H9 (cell line): Measurements from ENCODE around the gene SPATS2. TPM values are rescaled to one million over a fixed set of nuclear protein-coding genes. Genes with fewer than 3 reads are reported as not detected.

Source experiments
- DNase-seq: peaks from one replicate; pipeline ENCODE4 v3.0.0-alpha.2; 2017
- H2AFZ ChIP-seq: one replicate; pipeline ENCODE4 v1.6.1; 2013; ENCODE audit warnings: mild to moderate bottlenecking, low read length, control low read depth, moderate library complexity
- H2AK5ac ChIP-seq: 2 replicates; pipeline ENCODE4 v1.6.1; 2013; ENCODE audit warnings: low read length, control low read depth, mixed read lengths; ENCODE audit not compliant: insufficient read length
- H2BK120ac ChIP-seq: one replicate; pipeline ENCODE4 v1.6.1; 2013; ENCODE audit warnings: low read depth, mild to moderate bottlenecking, low read length, control low read depth, inconsistent platforms; ENCODE audit not compliant: poor library complexity, severe bottlenecking
- H2BK12ac ChIP-seq: 2 replicates; pipeline ENCODE4 v1.6.1; 2013; ENCODE audit warnings: low read length, control low read depth, mixed read lengths, low read depth; ENCODE audit not compliant: insufficient read length
- H2BK15ac ChIP-seq: 2 replicates; pipeline ENCODE4 v1.6.1; 2013; ENCODE audit warnings: low read depth, low read length, control low read depth
- H2BK20ac ChIP-seq: one replicate; pipeline ENCODE4 v1.6.1; 2013; ENCODE audit warnings: low read depth, mild to moderate bottlenecking, low read length, control low read depth, inconsistent platforms; ENCODE audit not compliant: poor library complexity, severe bottlenecking
- H2BK5ac ChIP-seq: 2 replicates; pipeline ENCODE4 v1.6.1; 2013; ENCODE audit warnings: low read length, control low read depth, mixed read lengths; ENCODE audit not compliant: insufficient read length
- H3K14ac ChIP-seq: 2 replicates; pipeline ENCODE4 v1.6.1; 2013; ENCODE audit warnings: low read length, control low read depth; ENCODE audit not compliant: insufficient read depth
- H3K18ac ChIP-seq: 2 replicates; pipeline ENCODE4 v1.6.1; 2013; ENCODE audit warnings: low read depth, mild to moderate bottlenecking, mixed read lengths, low read length, control low read depth; ENCODE audit not compliant: insufficient read length
- H3K23ac ChIP-seq: 2 replicates; pipeline ENCODE4 v1.6.1; 2013; ENCODE audit warnings: low read length, control low read depth, mixed read lengths, low read depth; ENCODE audit not compliant: insufficient read length
- H3K23me2 ChIP-seq: 2 replicates; pipeline ENCODE4 v1.6.1; 2013; ENCODE audit warnings: low read depth, mild to moderate bottlenecking, mixed read lengths, low read length, control low read depth; ENCODE audit not compliant: insufficient read length, poor library complexity, severe bottlenecking
- H3K27ac ChIP-seq: 2 replicates; pipeline ENCODE4 v1.5.1; 2013; ENCODE audit warnings: low read length, control low read depth, mixed read lengths, low read depth; ENCODE audit not compliant: insufficient read length
- H3K27me3 ChIP-seq: 2 replicates; pipeline ENCODE4 v1.6.1; 2013; ENCODE audit warnings: low read length, control low read depth, inconsistent platforms; ENCODE audit not compliant: insufficient read depth
- H3K4ac ChIP-seq: 2 replicates; pipeline ENCODE4 v1.6.1; 2013; ENCODE audit warnings: low read depth, mild to moderate bottlenecking, control low read depth, inconsistent platforms, low read length, moderate library complexity
- H3K4me1 ChIP-seq: 2 replicates; pipeline ENCODE4 v1.6.1; 2013; ENCODE audit warnings: low read length, control low read depth, inconsistent platforms; ENCODE audit not compliant: insufficient read depth
- H3K4me2 ChIP-seq: 2 replicates; pipeline ENCODE4 v1.6.1; 2013; ENCODE audit warnings: low read length, control low read depth, mixed read lengths; ENCODE audit not compliant: insufficient read length, insufficient read depth
- H3K56ac ChIP-seq: 2 replicates; pipeline ENCODE4 v1.6.1; 2013; ENCODE audit warnings: low read depth, mild to moderate bottlenecking, mixed read lengths, low read length, control low read depth; ENCODE audit not compliant: insufficient read length
- H3K79me1 ChIP-seq: 2 replicates; pipeline ENCODE4 v1.6.1; 2013; ENCODE audit warnings: low read depth, mild to moderate bottlenecking, moderate library complexity, low read length, control low read depth, inconsistent platforms; ENCODE audit not compliant: insufficient read depth, poor library complexity, severe bottlenecking
- H3K79me2 ChIP-seq: 2 replicates; pipeline ENCODE4 v1.6.1; 2013; ENCODE audit warnings: low read length, control low read depth, inconsistent platforms; ENCODE audit not compliant: insufficient read depth
- H3K9ac ChIP-seq: 2 replicates; pipeline ENCODE4 v1.6.1; 2013; ENCODE audit warnings: low read length, control low read depth, mixed read lengths; ENCODE audit not compliant: insufficient read length; ENCODE audit errors: extremely low read depth
- H3K9me3 ChIP-seq: one replicate; pipeline ENCODE4 v1.6.1; 2013; ENCODE audit warnings: low read depth, low read length, inconsistent platforms; ENCODE audit not compliant: control insufficient read depth
- H3T11ph ChIP-seq: one replicate; pipeline ENCODE4 v1.6.1; 2013; ENCODE audit warnings: mild to moderate bottlenecking, low read length, control low read depth, inconsistent platforms
- H4K20me1 ChIP-seq: one replicate; pipeline ENCODE4 v1.6.1; 2013; ENCODE audit not compliant: control insufficient read depth, insufficient read length, insufficient read depth
- H4K5ac ChIP-seq: 2 replicates; pipeline ENCODE4 v1.6.1; 2013; ENCODE audit warnings: low read depth, mild to moderate bottlenecking, mixed read lengths, low read length, control low read depth; ENCODE audit not compliant: insufficient read length
- H4K8ac ChIP-seq: replicated peaks from 2 replicates; pipeline ENCODE4 v1.6.1; 2013; ENCODE audit warnings: low read length, control low read depth, mixed read lengths, low read depth; ENCODE audit not compliant: insufficient read length
- H4K91ac ChIP-seq: 2 replicates; pipeline ENCODE4 v1.6.1; 2013; ENCODE audit warnings: low read depth, mild to moderate bottlenecking, moderate library complexity, mixed read lengths, low read length, control low read depth; ENCODE audit not compliant: insufficient read length
- H3K27ac Mint-ChIP-seq, 3 experiments: 2 replicates in 2 of 3; 3 replicates in 1 of 3; pipeline ENCODE4 v1.8.0; 2020 to 2021; ENCODE audit warnings: mixed read lengths in 3 of 3, mild to moderate bottlenecking in 1 of 3, moderate library complexity in 1 of 3
- H3K27me3 Mint-ChIP-seq: 2 replicates; pipeline ENCODE4 v1.8.0; 2021; ENCODE audit warnings: low read depth, mild to moderate bottlenecking, moderate library complexity, mixed read lengths
- H3K36me3 Mint-ChIP-seq, 3 experiments: 2 replicates in 2 of 3; 3 replicates in 1 of 3; pipeline ENCODE4 v1.8.0; 2020 to 2021; ENCODE audit warnings: low read depth in 3 of 3, mixed read lengths in 3 of 3; ENCODE audit not compliant: insufficient read depth in 1 of 3
- H3K4me1 Mint-ChIP-seq, 2 experiments: 2 replicates each; pipeline ENCODE4 v1.8.0; 2020; ENCODE audit warnings: mixed read lengths in 2 of 2
- H3K4me3 Mint-ChIP-seq, 2 experiments: 2 replicates in 1 of 2; 3 replicates in 1 of 2; pipeline ENCODE4 v1.8.0; 2020 to 2021; ENCODE audit warnings: mild to moderate bottlenecking in 2 of 2, mixed read lengths in 2 of 2, moderate library complexity in 1 of 2
- H3K9me3 Mint-ChIP-seq, 2 experiments: 2 replicates in 1 of 2; 3 replicates in 1 of 2; pipeline ENCODE4 v1.8.0; 2020; ENCODE audit warnings: mild to moderate bottlenecking in 2 of 2, mixed read lengths in 2 of 2, moderate library complexity in 1 of 2
- WGBS: extraction: QIAGEN DNeasy Blood & Tissue Kit; methylation state at CpG from one replicate; pipeline ENCODE4 v1.1.7; 2013; ENCODE audit warnings: missing lambda C conversion rate, low lambda C conversion rate, mixed read lengths; ENCODE audit not compliant: insufficient read length; ENCODE audit errors: extremely low coverage; 5-methylcytosine and 5-hydroxymethylcytosine counted together
- total RNA-seq: library from RNA; stranded (reverse); gene quantifications from 2 replicates; pipeline ENCODE4 v1.2.1, GENCODE V29; 2021
- TF ChIP-seq, protein P1 (sequence below): fragments of 200-600 bp; sonication (generic); conservative IDR thresholded peaks from 3 replicates; pipeline ENCODE4 v1.8.0; 2021; ENCODE audit warnings: antibody characterized with exemption, mild to moderate bottlenecking

The SPATS2 gene
- total RNA-seq, 1 experiment from 2014 or later = 17.1 TPM

DNA sequence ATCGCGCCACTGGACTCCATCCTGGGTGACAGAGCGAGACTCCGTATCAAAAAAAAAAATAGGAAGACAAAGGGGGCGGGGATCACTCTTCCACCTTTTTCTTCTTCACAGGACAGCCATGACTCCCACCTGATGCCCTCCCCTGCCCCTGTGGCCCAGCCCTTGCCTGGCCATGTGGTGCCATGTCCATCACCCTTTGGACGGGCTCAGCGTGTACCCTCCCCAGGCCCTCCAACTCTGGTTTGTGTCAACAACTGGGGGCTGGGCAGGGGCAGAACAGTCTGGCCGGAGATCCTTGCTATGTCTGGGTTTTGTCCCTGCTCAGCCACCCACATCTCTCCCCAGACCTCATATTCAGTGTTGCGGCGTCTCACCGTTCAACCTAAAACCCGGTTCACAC is 38.4 kb upstream of the SPATS2 start:
- no peak overlapping the region for H3K4me2 ChIP-seq
- H2BK5ac ChIP-seq = no peak overlapping the region
- no peak overlapping the region for H2AFZ ChIP-seq
- no peak overlapping the region for H3K27ac ChIP-seq
- DNase-seq = no peak
- H3K9ac ChIP-seq = no peak overlapping the region
- peaks cover under 1% of the 10 kb centered on the region for H3K79me1 ChIP-seq
- H3K14ac ChIP-seq = no peak overlapping the region
- Mint-ChIP-seq H3K27me3 (peaks cover 16% of the 10 kb centered on the region), H3K4me3 (no peak overlapping the region), H3K36me3 (peaks cover 19 to 60% (median 57%) of the 10 kb centered on the region in 3 experiments; a peak in 6 of 7 replicates), H3K4me1 (peaks cover 0 to 9% of the 10 kb centered on the region in 2 experiments; a peak in 1 of 4 replicates), H3K27ac (no peak overlapping the region; a peak in 1 of 7 replicates), H3K9me3 (no peaks in the 10 kb centered on the region)
- no peak overlapping the region for H4K8ac ChIP-seq
- H2AK5ac ChIP-seq = no peak overlapping the region
- peaks cover 2% of the 10 kb centered on the region for H3K23me2 ChIP-seq
- no peaks in the 10 kb centered on the region for H4K20me1 ChIP-seq
- no peak overlapping the region for H2BK12ac ChIP-seq
- no peak overlapping the region for H4K91ac ChIP-seq
- H3K4me1 ChIP-seq = no peaks in the 10 kb centered on the region
- no peaks in the 10 kb centered on the region for H3K27me3 ChIP-seq
- no CpG with 5 or more reads among the region's 12 CpGs for WGBS
- H3K18ac ChIP-seq = no peak overlapping the region
- no peak overlapping the region for H3K56ac ChIP-seq
- TF ChIP-seq, protein P1, sequence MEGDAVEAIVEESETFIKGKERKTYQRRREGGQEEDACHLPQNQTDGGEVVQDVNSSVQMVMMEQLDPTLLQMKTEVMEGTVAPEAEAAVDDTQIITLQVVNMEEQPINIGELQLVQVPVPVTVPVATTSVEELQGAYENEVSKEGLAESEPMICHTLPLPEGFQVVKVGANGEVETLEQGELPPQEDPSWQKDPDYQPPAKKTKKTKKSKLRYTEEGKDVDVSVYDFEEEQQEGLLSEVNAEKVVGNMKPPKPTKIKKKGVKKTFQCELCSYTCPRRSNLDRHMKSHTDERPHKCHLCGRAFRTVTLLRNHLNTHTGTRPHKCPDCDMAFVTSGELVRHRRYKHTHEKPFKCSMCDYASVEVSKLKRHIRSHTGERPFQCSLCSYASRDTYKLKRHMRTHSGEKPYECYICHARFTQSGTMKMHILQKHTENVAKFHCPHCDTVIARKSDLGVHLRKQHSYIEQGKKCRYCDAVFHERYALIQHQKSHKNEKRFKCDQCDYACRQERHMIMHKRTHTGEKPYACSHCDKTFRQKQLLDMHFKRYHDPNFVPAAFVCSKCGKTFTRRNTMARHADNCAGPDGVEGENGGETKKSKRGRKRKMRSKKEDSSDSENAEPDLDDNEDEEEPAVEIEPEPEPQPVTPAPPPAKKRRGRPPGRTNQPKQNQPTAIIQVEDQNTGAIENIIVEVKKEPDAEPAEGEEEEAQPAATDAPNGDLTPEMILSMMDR = no peak
- H2BK15ac ChIP-seq = no peak overlapping the region
- no peaks in the 10 kb centered on the region for H3K9me3 ChIP-seq
- H2BK20ac ChIP-seq = no peak overlapping the region
- H3K4ac ChIP-seq = no peak overlapping the region
- no peak overlapping the region for H2BK120ac ChIP-seq
- H3T11ph ChIP-seq = no peak overlapping the region
- no peaks in the 10 kb centered on the region; the same call in 1 of the 2 replicates for H3K79me2 ChIP-seq
- no peak overlapping the region for H4K5ac ChIP-seq
- H3K23ac ChIP-seq = no peak overlapping the region
